ENCODE measurements around the gene DOK5. TPM values are rescaled to one million over a fixed set of nuclear protein-coding genes. Genes with fewer than 3 reads are reported as not detected.

The DOK5 gene
- total RNA-seq, 1 donor from 2014 or later, result 11.1 TPM

DNA sequence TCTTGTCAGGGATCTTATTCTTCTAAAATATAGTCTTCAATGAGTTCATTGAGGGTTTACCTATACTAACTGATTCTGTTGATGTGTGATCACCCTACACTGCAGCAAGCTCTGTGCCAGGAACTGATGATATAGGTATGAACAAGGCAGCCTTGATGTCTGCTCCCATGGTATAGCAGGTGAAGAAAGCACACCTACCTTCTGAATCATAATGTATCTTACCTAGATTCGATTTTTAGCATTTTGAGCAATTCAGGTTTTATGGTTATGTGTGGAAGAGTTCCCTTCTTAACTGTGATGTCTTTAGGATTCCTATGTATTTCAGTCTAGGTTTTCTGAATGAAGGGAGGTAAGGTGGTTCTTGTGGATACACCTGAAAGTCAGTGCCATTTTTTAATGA, 223.0 kb downstream of the DOK5 start:
- DNase-seq, result no peak

Measured in skin of body (tissue), 2 donors.